HEK293 (cell line): Measurements from ENCODE around the gene UPB1.

Experiments
- TSHZ1 ChIP-seq: fragments of 450-650 bp; formaldehyde crosslinking; IDR thresholded peaks from 2 replicates; pipeline ENCODE4 v1.5.1; 2016; ENCODE audit warnings: missing biosample characterization, missing genetic modification characterization, borderline replicate concordance
- YY2 ChIP-seq: fragments of 450-650 bp; formaldehyde crosslinking; IDR thresholded peaks from 2 replicates; pipeline ENCODE4 v1.5.1; 2016; ENCODE audit warnings: missing biosample characterization, missing genetic modification characterization
- TF ChIP-seq, protein P1 (sequence below): fragments of 450-650 bp; formaldehyde crosslinking; IDR thresholded peaks from 2 replicates; pipeline ENCODE4 v1.5.1; 2016; ENCODE audit warnings: missing biosample characterization, missing genetic modification characterization

- no peak for TF ChIP-seq YY2 (tag by site-specific recombination)
- TF ChIP-seq, protein P1, sequence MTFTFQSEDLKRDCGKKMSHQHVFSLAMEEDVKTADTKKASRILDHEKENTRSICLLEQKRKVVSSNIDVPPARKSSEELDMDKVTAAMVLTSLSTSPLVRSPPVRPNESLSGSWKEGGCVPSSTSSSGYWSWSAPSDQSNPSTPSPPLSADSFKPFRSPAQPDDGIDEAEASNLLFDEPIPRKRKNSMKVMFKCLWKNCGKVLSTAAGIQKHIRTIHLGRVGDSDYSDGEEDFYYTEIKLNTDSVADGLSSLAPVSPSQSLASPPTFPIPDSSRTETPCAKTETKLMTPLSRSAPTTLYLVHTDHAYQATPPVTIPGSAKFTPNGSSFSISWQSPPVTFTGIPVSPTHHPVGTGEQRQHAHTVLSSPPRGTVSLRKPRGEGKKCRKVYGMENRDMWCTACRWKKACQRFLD (tag by site-specific recombination): no peak
- no peak for TF ChIP-seq TSHZ1
Observed at GRCh38 chr22:24474221-24474620, 20.9 kb upstream of the UPB1 start.
